K562 (cell line): ENCODE data around the gene CALY. TPM values are rescaled to one million over a fixed set of nuclear protein-coding genes. Genes with fewer than 3 reads are reported as not detected.

Experiments
- ATAC-seq: fragments of 200-7000 bp; cut with Tn5 transposase; 3 replicates; pipeline ENCODE4 v1.9.1; 2020; ENCODE audit warnings: moderate library complexity
- BruUV-seq: library from RNA; stranded (reverse); fragments of 400-500 nt; replicated peaks from 2 replicates; lab custom pipeline; 2021; lab: Mats Ljungman, UMichigan
- CTCF ChIA-PET: fragments of 300-600 bp; formaldehyde crosslinking; extraction: SDS; loops from one replicate; lab custom pipeline; 2021; ENCODE audit warnings: low intra/inter-chr PET ratio; lab: Yijun Ruan, JAX
- POLR2A ChIA-PET: fragments of 300-600, 350-650 bp; sonication (Branson Sonifier 250); formaldehyde crosslinking; extraction: SDS; loops from one replicate; lab custom pipeline; 2021; ENCODE audit warnings: antibody characterized with exemption, inconsistent platforms; lab: Yijun Ruan, JAX
- DNase-seq, 4 experiments: peaks; one replicate each; pipeline versions ENCODE4 v3.0.0 to v3.0.0-alpha.2; 2011 to 2018; ENCODE audit warnings: low spot score in 3 of 4, mixed read lengths in 3 of 4; ENCODE audit errors: extremely low read depth in 1 of 4
- FAIRE-seq: peaks from 2 replicates; lab custom pipeline; 2011; peaks lifted over from hg19 to GRCh38; lab: Jason Lieb, UNC
- H2AFZ ChIP-seq: 2 replicates; pipeline ENCODE4 v1.6.0; 2011; ENCODE audit warnings: low read depth, low read length, control low read depth, inconsistent platforms
- H3K27ac ChIP-seq: fragments of 200-600 bp; 3 replicates; pipeline ENCODE4 v1.8.0; 2011; ENCODE audit warnings: low read depth, mild to moderate bottlenecking, control low read depth, inconsistent platforms, low read length, moderate library complexity, mixed read lengths; ENCODE audit errors: extremely low read depth
- H3K27me3 ChIP-seq, 2 experiments: fragments of 300-600 bp in 1 of 2; 2 replicates in 1 of 2; 3 replicates in 1 of 2; pipeline versions ENCODE4 v1.6.0 to v1.8.0; 2011; ENCODE audit warnings: inconsistent platforms in 2 of 2, low read length in 2 of 2, mild to moderate bottlenecking in 1 of 2, mixed read lengths in 1 of 2, moderate library complexity in 1 of 2; ENCODE audit not compliant: control insufficient read depth in 2 of 2, insufficient read depth in 2 of 2
- H3K36me3 ChIP-seq: fragments of 300-600 bp; 3 replicates; pipeline ENCODE4 v1.8.0; 2011; ENCODE audit warnings: mild to moderate bottlenecking, low read length, inconsistent platforms; ENCODE audit not compliant: control insufficient read depth, insufficient read depth
- H3K4me1 ChIP-seq, 2 experiments: fragments of 200-600 bp in 1 of 2; replicated peaks in 1 of 2; 2 replicates in 1 of 2; 3 replicates in 1 of 2; pipeline versions ENCODE4 v1.5.1 to v1.8.0; 2011; ENCODE audit warnings: inconsistent platforms in 2 of 2, low read length in 2 of 2, mild to moderate bottlenecking in 1 of 2, mixed read lengths in 1 of 2, moderate library complexity in 1 of 2; ENCODE audit not compliant: control insufficient read depth in 2 of 2, insufficient read depth in 2 of 2
- H3K4me2 ChIP-seq: 2 replicates; pipeline ENCODE4 v1.6.1; 2011; ENCODE audit warnings: low read length, control low read depth, inconsistent platforms, mixed read lengths; ENCODE audit not compliant: insufficient read depth
- H3K4me3 ChIP-seq: fragments of 200-600 bp; sonication (generic), shearing (Covaris generic); 2 replicates; pipeline ENCODE4 v1.5.1; 2016; ENCODE audit warnings: control low read depth, inconsistent platforms
- H3K79me2 ChIP-seq: fragments of 200-600 bp; 3 replicates; pipeline ENCODE4 v1.8.0; 2011; ENCODE audit warnings: low read length, inconsistent platforms; ENCODE audit not compliant: control insufficient read depth, insufficient read depth
- H3K9ac ChIP-seq, 2 experiments: 2 replicates each; pipeline versions ENCODE4 v1.6.0 to v1.6.1; 2011; ENCODE audit warnings: low read depth in 2 of 2, low read length in 2 of 2, control low read depth in 1 of 2, inconsistent platforms in 1 of 2, mild to moderate bottlenecking in 1 of 2, mixed read lengths in 1 of 2; ENCODE audit not compliant: insufficient read depth in 1 of 2
- H3K9me1 ChIP-seq: one replicate; pipeline ENCODE4 v1.6.0; 2011; ENCODE audit warnings: inconsistent platforms, mild to moderate bottlenecking, low read length, moderate library complexity; ENCODE audit not compliant: control insufficient read depth, insufficient read depth
- H3K9me3 ChIP-seq: replicated peaks from 2 replicates; pipeline ENCODE4 v1.5.1; 2011; ENCODE audit warnings: low read depth, low read length, inconsistent platforms; ENCODE audit not compliant: control insufficient read depth, insufficient read depth
- H4K20me1 ChIP-seq: replicated peaks from 2 replicates; pipeline ENCODE4 v1.6.1; 2011; ENCODE audit warnings: low read length, inconsistent platforms, mixed read lengths; ENCODE audit not compliant: control insufficient read depth, insufficient read depth
- FOS ChIP-seq: IDR thresholded peaks from 3 replicates; pipeline ENCODE4 v1.6.1; 2011; ENCODE audit not compliant: insufficient read length; ENCODE audit errors: extremely low read depth
- HOXB6 ChIP-seq: fragments of 250-450 bp; sonication (Bioruptor Pico); IDR thresholded peaks from 2 replicates; pipeline ENCODE4 v1.5.1; 2022; ENCODE audit warnings: mild to moderate bottlenecking, borderline replicate concordance
- MAFG ChIP-seq: fragments of 450-650 bp; conservative IDR thresholded peaks from 2 replicates; pipeline ENCODE4 v1.6.1; 2016; ENCODE audit warnings: missing genetic modification characterization, missing compliant biosample characterization
- NR4A1 ChIP-seq, 2 experiments: fragments of 250-450 bp in 1 of 2; fragments of 450-650 bp in 1 of 2; sonication (Bioruptor Pico) in 1 of 2; IDR thresholded peaks; 2 replicates each; pipeline versions ENCODE4 v1.4.0 to v1.6.1; 2016 to 2020; ENCODE audit warnings: mild to moderate bottlenecking in 2 of 2, missing compliant biosample characterization in 1 of 2, missing genetic modification characterization in 1 of 2, moderate library complexity in 1 of 2
- POLR2AphosphoS5 ChIP-seq: IDR thresholded peaks from 2 replicates; pipeline ENCODE4 v1.6.1; 2011; ENCODE audit warnings: mild to moderate bottlenecking, low read depth, low read length, moderate library complexity; ENCODE audit not compliant: control insufficient read depth, insufficient read depth
- POLR3A ChIP-seq: IDR thresholded peaks from 2 replicates; pipeline ENCODE4 v1.6.1; 2011; ENCODE audit warnings: borderline replicate concordance, mild to moderate bottlenecking, moderate library complexity; ENCODE audit not compliant: insufficient read length, insufficient read depth; ENCODE audit errors: extremely low read depth
- SMARCE1 ChIP-seq: fragments of 450-650 bp; IDR thresholded peaks from 2 replicates; pipeline ENCODE4 v1.7.1; 2016; ENCODE audit warnings: mild to moderate bottlenecking
- TCF3 ChIP-seq: sonication (generic); formaldehyde crosslinking; IDR thresholded peaks from 2 replicates; pipeline ENCODE4 v1.4.0; 2020; ENCODE audit warnings: mild to moderate bottlenecking, missing genetic modification reagents
- TSC22D4 ChIP-seq: fragments of 450-650 bp; IDR thresholded peaks from 2 replicates; pipeline ENCODE4 v1.6.1; 2016; ENCODE audit warnings: missing genetic modification characterization, missing biosample characterization, control low read depth
- XRCC5 ChIP-seq: fragments of 200-400 bp; formaldehyde crosslinking; IDR thresholded peaks from 2 replicates; pipeline ENCODE4 v1.6.1; 2017; ENCODE audit warnings: low read depth, mild to moderate bottlenecking, low read length
- ZFX ChIP-seq: sonication (generic); formaldehyde crosslinking; IDR thresholded peaks from 2 replicates; pipeline ENCODE4 v1.8.0; 2022; ENCODE audit warnings: mild to moderate bottlenecking, missing genetic modification reagents, moderate library complexity
- ZNF77 ChIP-seq: fragments of 250-450 bp; sonication (Bioruptor Pico); IDR thresholded peaks from 2 replicates; pipeline ENCODE4 v1.5.0; 2020
- WGBS: fragments of 100-300 bp; shearing (Covaris generic); methylation state at CpG from one replicate; pipeline ENCODE4 v1.1.6; 2016; ENCODE audit warnings: low coverage, mixed read lengths; ENCODE audit not compliant: insufficient coverage; ENCODE audit errors: missing lambda C conversion rate; 5-methylcytosine and 5-hydroxymethylcytosine counted together
- in situ Hi-C: fragments of 300-500 bp; cut with MboI; formaldehyde crosslinking; loops from 4 replicates; pipeline ENCODE4 v1.15.0; 2018; ENCODE audit warnings: inconsistent platforms, mixed read lengths
- intact Hi-C: fragments of 100-400 bp; cut with micrococcal nuclease; formaldehyde crosslinking; loops from 2 replicates; pipeline ENCODE4 v1.14.2; 2022
- polyA plus RNA-seq, 8 experiments: library from polyadenylated mRNA; depleted of rRNA in 4 of 8; stranded (reverse) in 5 of 8; unstranded in 3 of 8; fragments of >200 nt; fragmentation: Nextera tagmentation in 2 of 8; fragmentation: Illumina TruSeq in 1 of 8; extraction: Ambion mirVana in 2 of 8; extraction: Trizol in 1 of 8; gene quantifications; 2 replicates each; pipeline versions ENCODE4 v1.2.1 to v1.2.3, GENCODE V29; 2011 to 2014; ENCODE audit warnings: inconsistent platforms in 1 of 8, missing spikeins in 1 of 8
- total RNA-seq, 7 experiments: library from RNA; depleted of rRNA in 6 of 7; stranded (reverse); fragments of >200 nt in 6 of 7; fragmentation: Illumina TruSeq in 2 of 7; extraction: Trizol in 2 of 7; gene quantifications; 2 replicates each; pipeline versions ENCODE4 v1.2.1 to v1.2.3, GENCODE V29; 2011 to 2021; ENCODE audit warnings: low replicate concordance in 1 of 7
- TF ChIP-seq, protein P1 (sequence below): fragments of 450-650 bp; IDR thresholded peaks from 2 replicates; pipeline ENCODE4 v1.6.1; 2016
- TF ChIP-seq, protein P2 (sequence below): fragments of 250-450 bp; sonication (Bioruptor Pico); IDR thresholded peaks from 2 replicates; pipeline ENCODE4 v1.5.1; 2021; ENCODE audit warnings: mild to moderate bottlenecking
- TF ChIP-seq, protein P3 (sequence below): sonication (generic); formaldehyde crosslinking; IDR thresholded peaks from 2 replicates; pipeline ENCODE4 v1.8.0; 2022; ENCODE audit warnings: mild to moderate bottlenecking, missing genetic modification reagents, borderline replicate concordance
- TF ChIP-seq, protein P4 (sequence below): fragments of 250-450 bp; sonication (Bioruptor Pico); IDR thresholded peaks from 2 replicates; pipeline ENCODE4 v1.4.0; 2020; ENCODE audit warnings: mild to moderate bottlenecking, moderate library complexity, borderline replicate concordance

The CALY gene
- total and polyA plus RNA-seq, 9 of the 15 experiments (the other 6 are each of a cell fraction or from before 2014, with no cell fraction given): not detected

DNA sequence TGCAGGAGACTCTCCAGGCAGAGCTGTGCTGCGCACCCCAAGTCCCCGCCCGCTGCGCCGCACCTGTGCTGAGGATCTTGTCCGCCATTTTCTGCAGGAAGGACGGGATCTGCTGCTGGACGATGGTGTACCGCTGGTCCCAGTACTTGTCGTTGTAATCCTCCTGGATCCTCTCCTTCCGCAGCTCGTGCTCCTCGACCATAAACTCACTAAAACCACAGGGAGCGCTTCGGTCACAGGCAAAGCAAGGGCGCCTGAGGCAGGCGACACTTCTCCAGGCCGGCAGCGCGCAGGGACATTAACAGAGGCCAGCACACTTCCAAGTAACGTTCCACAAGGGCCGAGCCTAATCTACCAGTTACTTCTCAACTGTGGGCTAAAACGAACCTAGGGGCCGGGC, 46.9 kb downstream of the CALY start:
- FAIRE-seq (no peak), ATAC-seq (no peak)
- TF ChIP-seq XRCC5 (no peak), ZFX (CRISPR knock-in tag) (no peak), TCF3 (CRISPR knock-in tag) (no peak), FOS (no peak), POLR2AphosphoS5 (no peak), TSC22D4 (tag) (no peak), HOXB6 (no peak), NR4A1 (CRISPR knock-in tag; IDR thresholded peaks at IDR 0.05) (no peak), NR4A1 (tag; IDR thresholded peaks at IDR 0.05) (no peak), MAFG (tag) (no peak), POLR3A (no peak), ZNF77 (CRISPR knock-in tag) (no peak), SMARCE1 (no peak)
- TF ChIP-seq, protein P1, sequence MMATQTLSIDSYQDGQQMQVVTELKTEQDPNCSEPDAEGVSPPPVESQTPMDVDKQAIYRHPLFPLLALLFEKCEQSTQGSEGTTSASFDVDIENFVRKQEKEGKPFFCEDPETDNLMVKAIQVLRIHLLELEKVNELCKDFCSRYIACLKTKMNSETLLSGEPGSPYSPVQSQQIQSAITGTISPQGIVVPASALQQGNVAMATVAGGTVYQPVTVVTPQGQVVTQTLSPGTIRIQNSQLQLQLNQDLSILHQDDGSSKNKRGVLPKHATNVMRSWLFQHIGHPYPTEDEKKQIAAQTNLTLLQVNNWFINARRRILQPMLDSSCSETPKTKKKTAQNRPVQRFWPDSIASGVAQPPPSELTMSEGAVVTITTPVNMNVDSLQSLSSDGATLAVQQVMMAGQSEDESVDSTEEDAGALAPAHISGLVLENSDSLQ: no peak
- TF ChIP-seq, protein P2, sequence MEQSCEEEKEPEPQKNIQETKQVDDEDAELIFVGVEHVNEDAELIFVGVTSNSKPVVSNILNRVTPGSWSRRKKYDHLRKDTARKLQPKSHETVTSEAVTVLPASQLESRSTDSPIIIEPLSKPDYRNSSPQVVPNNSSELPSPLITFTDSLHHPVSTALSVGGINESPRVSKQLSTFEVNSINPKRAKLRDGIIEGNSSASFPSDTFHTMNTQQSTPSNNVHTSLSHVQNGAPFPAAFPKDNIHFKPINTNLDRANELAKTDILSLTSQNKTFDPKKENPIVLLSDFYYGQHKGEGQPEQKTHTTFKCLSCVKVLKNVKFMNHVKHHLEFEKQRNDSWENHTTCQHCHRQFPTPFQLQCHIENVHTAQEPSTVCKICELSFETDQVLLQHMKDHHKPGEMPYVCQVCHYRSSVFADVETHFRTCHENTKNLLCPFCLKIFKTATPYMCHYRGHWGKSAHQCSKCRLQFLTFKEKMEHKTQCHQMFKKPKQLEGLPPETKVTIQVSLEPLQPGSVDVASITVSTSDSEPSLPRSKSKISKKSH: no peak
- TF ChIP-seq, protein P3, sequence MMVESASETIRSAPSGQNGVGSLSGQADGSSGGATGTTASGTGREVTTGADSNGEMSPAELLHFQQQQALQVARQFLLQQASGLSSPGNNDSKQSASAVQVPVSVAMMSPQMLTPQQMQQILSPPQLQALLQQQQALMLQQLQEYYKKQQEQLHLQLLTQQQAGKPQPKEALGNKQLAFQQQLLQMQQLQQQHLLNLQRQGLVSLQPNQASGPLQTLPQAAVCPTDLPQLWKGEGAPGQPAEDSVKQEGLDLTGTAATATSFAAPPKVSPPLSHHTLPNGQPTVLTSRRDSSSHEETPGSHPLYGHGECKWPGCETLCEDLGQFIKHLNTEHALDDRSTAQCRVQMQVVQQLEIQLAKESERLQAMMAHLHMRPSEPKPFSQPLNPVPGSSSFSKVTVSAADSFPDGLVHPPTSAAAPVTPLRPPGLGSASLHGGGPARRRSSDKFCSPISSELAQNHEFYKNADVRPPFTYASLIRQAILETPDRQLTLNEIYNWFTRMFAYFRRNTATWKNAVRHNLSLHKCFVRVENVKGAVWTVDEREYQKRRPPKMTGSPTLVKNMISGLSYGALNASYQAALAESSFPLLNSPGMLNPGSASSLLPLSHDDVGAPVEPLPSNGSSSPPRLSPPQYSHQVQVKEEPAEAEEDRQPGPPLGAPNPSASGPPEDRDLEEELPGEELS (CRISPR knock-in tag): no peak
- TF ChIP-seq, protein P4, sequence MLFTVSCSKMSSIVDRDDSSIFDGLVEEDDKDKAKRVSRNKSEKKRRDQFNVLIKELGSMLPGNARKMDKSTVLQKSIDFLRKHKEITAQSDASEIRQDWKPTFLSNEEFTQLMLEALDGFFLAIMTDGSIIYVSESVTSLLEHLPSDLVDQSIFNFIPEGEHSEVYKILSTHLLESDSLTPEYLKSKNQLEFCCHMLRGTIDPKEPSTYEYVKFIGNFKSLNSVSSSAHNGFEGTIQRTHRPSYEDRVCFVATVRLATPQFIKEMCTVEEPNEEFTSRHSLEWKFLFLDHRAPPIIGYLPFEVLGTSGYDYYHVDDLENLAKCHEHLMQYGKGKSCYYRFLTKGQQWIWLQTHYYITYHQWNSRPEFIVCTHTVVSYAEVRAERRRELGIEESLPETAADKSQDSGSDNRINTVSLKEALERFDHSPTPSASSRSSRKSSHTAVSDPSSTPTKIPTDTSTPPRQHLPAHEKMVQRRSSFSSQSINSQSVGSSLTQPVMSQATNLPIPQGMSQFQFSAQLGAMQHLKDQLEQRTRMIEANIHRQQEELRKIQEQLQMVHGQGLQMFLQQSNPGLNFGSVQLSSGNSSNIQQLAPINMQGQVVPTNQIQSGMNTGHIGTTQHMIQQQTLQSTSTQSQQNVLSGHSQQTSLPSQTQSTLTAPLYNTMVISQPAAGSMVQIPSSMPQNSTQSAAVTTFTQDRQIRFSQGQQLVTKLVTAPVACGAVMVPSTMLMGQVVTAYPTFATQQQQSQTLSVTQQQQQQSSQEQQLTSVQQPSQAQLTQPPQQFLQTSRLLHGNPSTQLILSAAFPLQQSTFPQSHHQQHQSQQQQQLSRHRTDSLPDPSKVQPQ (CRISPR knock-in tag): no peak

More for the DNA sequence above, 46.9 kb downstream of the CALY start:
- Histone ChIP-seq H3K9me1 (no peaks in the 10 kb centered on the region), H3K9ac (no peak overlapping the region), H3K27me3 (no peaks in the 10 kb centered on the region), H3K4me1 (no peaks in the 10 kb centered on the region), H3K4me2 (no peak overlapping the region), H3K79me2 (no peaks in the 10 kb centered on the region), H2AFZ (no peak overlapping the region), H4K20me1 (no peaks in the 10 kb centered on the region), H3K36me3 (peaks cover 72% of the 10 kb centered on the region), H3K4me3 (no peak overlapping the region), H3K27ac (no peak overlapping the region), H3K9me3 (no peaks in the 10 kb centered on the region)
- no TSS peak for BruUV-seq
- 95% methylated on average over 18 of the region's 24 CpGs for WGBS
- ChIA-PET CTCF (no interaction called here), POLR2A (interaction anchor here (0.7 kb wide), 1 partner anchor 9 kb away, joined by 4 read pairs; no protein-coding TSS in a partner anchor)
- in situ Hi-C loops: no loop called here
- intact Hi-C loops: no loop called here
- no peak for DNase-seq
